Inferior parietal cortex (tissue), 1 donor: ENCODE results near the gene CCDC40.

Source experiments
- DNase-seq: peaks from one replicate; pipeline ENCODE4 v3.0.0-alpha.2; 2016; ENCODE audit errors: extremely low spot score

The CCDC40 gene

DNA sequence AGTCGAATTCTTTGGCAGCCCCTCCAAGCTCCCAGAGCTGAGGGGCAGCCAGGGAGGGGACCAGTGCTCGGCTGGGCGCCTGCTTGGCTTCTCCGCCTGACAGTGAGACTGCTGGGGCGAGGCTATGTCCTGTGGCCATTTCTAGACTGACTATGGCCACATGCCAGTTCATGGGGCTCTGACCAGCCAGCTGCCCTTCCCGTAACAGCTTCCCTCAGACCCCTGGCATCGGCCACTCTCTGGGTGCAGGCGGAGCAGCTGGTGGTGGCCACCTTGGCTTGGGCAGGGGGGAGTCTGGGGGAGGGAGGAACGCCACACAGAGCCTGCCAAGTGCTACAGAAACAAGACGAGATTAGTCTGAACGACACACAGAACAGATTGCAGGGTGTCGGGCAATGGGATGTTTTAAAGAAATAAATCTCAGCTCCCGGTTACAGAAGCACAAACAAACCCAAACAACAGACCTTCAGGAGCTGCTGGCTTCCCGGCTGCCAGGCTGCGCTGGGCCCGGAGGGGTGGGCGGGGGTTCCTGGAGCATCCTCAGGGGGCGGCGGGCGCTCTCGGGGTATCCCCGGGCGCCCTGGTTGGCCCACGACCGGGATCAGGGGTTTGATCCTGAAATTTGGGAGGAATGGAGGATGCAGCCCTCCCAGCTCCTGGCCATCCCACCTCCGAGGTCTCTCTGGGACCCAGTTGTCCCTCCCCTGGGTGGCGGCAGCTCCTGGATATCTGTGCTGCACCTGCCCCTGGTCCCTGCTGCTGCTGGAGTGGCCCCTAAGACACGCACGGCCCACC, 35.3 kb upstream of the CCDC40 start:
- DNase-seq: no peak

DNA sequence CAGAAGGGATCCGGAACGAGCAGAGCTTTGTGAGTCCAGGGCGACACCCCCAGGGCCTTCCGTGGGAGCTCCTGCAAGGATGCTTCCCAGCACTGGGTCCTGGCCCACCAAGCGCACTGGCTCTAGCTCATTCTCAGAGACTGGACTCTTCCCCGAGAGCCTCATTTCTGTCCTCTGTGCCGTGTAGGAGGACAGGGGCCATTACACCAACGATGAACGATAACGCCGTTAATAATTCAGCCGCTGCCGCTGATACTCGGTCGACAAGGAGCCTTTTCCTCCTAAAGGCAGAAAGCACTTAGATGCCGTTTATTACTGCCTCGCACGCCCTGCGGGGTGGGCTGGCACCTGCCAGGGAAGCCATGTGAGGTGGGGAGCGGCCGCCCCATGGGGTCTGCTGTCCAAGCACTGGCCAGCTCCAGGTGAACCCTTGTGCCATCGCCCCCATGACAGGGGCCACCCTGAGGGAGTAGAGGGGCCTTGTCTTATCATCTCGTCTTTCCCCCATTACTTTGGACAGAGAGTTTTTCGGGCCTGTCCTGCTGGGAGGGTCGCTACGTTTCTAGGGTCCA, 34.3 kb upstream of the CCDC40 start:
- no peak for DNase-seq

DNA sequence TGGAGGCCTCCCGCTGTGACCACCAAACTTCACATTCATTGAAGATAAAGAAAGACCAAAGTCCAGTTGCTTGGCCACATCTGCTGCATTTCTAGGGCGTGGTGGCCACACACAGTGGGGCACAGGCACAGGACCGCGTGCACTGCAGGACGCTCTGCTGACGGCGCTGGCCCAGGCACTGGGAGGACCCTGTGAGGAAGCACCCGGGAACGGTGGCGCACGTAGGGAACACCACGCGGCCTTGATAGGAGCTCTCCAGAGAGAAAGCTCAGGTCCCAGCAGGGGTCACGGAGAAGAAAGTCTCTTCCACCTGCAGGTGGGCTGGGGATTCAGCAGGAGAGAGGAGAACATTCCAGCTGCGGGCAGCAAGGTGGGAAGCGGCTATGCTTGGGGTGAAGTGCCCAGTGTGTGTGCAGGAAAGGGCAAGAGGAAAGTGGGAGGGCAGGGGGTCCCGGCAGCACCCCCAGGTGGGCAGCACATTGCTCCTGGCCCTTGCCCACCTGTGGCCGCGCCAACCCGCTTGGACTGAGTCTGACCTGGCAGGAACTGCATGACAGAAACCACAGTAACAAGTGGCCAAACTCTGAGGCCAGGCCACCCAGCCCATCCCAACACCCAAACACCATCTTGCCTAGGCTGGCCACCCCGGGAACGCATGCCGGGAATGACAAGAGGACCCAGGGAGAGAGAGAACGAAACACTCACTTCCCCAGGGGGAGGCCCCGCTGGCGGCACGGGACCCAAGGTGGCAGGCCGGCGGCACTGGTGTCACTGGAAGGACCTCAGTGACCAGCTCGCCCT, 33.6 kb upstream of the CCDC40 start:
- no peak for DNase-seq

DNA sequence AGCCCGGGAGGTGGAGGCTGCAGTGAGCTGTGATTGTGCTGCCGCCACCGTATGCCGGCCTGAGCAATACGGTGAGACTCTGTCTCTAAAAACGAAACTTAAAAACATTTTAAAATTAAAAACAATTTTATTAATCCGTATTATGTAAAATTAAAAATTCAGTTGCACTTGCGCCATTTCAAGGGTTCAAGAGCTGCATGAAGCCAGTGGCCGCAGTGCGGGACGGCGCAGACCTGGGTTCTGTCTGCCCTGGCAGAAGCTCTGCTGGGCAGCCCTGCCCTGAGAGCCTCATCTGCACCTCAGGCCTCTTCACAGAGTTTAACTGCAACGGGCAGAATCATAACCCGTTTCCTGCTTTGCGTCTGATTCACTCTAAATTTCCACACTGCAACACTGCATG, 32.5 kb upstream of the CCDC40 start:
- DNase-seq: no peak

DNA sequence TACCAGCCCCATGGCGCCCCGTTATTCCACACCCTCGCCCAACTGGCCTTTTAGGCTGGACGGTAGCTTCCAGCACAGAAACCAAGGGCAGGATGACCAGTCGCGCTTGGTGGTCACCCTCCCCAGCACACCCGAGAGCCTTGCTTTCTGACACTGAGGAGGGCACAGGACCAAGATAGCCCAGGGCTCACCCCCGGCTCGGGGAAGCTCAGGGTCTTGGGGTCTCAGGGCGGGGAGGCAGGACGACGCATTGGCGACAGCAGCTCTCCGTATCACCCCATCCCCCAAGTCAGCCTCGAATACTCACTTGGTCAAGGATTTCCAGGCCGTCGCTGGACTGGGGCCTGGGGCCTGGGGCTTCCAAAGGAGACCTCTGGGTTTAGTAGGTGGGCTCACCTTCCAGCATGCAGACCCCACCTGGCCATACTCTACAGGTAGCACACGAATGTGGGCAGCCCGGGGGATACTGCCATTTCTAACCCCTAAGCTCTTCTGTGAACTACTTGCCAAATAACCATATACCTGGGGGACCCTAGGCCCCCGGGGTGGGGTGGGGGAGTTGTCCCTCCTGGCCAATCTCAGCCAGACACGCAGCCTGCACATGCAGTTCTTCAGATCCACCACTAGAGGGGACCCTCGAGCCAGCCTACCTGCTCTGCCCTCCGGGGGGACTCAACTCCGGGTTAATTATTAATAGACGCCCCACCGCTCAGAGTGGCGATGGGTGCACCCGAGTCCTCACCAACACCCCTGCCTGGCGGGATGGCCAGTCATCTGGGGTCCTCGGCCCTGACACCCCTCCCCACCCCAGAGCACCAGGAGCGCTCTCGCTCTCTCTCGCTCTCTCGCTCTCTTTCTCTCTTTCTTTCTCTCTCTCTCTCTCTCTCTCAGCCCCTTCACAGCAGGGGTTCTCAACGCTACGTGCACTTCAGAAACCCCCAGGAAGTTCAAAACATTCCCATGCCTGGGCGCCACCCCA, 30.8 kb upstream of the CCDC40 start:
- peak; percentile 48 for DNase-seq

DNA sequence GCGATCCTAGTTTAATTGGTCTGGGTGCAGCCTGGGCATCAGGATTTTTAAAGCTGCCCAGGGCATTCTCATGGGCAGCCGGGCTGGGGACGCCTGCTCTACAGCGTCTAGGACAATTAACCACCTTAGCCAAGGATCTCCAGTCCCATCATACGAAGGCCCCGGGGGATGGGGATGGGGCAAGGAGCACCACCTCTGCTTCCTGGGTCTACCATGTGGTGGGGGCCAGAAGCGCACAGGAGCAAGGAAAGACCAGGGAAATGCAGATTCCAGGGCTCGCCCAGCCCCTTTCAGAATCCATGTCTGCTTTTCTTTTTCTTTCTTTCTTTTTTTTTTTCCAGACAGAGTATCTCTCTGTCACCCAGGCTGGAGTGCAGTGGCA, 30.1 kb upstream of the CCDC40 start:
- no peak for DNase-seq

DNA sequence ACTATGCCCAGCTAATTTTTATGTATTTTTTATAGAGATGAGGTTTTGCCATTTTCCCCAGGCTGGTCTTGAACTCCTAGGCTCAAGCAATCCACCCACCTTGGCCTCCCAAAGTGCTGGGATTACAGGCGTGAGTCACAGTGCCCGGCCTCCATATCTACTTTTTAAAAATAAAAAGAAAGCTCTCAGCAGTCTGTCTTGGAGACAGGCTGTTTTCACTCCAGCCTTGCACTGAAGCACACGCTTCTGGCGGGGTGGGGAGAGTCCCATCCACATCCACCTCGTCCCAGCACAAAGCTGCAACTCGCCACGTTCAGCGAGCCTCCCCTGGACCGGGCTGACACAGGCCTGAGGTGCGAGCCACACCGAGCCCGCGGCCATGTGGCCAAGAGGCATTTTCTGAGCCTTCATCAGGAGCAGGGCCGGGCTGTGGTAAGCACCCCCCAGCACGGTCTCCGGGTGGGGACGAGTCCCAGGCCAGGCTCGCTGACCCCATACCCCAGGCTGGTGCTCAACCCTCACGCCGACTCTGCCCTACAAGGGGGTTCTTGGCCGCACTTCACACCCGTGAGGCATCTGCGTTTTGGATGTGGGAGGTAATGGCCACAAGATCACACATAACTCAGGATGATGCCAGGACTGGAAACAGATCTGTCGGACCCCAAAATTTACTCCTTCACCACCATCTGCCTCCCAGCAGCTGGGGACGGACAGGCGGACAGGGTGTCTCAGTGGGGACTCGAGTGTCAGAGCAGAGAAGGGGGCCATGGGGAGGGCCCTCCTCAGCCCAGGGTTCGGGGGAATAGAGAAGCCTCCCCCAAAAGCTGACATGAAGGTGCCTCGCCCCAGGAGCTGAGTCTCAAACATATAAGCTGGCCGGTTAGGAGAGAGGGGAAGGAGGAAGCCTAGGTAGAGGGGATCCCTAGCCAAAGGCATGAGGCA, 29.4 kb upstream of the CCDC40 start:
- DNase-seq: no peak

DNA sequence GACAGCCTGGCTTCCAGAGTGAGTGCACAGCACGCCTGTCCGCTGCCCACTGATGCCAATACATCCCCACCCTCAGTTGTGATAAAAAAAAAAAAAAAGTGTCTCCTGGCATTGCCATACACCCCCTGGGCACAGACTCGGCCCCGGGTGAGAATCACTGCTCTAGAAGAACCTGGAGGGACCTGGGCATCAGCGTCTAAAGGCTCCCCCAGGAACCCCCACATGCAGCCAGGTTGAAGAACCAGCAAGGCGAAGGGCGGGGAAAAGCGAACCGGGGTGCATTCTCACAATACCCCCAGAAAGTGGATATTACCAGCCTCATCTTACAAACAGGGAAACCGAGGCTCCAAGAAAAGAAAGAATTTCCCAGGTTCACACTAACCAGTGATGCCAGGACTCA, 28.5 kb upstream of the CCDC40 start:
- DNase-seq: no peak

DNA sequence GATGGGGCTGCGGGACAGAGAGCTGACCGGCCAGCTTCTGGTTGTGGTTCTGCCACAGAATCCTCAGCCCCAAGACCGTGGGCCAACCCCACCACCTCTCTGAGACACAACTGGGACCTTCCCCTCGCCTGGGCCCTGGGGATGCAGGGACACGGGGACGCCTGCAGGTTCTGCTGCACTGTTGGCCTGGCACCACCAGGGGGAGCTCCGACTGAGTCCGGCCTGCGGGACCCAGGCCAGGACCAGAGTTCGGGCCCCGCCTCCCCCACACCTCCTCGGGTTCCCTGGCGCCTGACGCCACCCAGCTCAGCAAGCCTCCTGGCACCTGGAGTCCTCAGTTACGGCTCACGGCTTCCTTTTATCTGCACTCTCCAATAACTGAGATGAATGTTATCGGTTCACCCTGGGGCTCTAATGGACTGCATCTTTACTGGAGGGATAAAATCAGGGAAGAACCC, 28.0 kb upstream of the CCDC40 start:
- DNase-seq: peak; percentile 58

DNA sequence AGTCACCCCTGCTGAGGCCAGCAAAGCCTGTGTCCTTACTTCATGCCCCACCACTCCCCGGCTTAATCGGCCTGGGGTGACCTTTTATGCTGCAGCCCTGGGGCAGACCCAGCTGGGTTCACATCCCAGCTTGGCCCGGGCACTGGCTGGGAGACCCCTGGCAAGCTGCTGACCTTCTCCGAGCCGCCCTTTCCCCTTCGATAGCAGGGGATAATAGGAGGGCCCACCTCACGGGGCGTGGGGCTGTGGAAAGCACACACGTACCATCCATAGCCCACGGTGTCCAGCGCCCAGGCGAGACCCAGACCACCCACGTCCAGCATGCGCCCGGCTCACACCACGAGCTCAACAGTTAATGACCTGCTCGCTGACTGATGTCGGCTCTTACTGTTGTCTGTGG, 27.6 kb upstream of the CCDC40 start:
- no peak for DNase-seq

DNA sequence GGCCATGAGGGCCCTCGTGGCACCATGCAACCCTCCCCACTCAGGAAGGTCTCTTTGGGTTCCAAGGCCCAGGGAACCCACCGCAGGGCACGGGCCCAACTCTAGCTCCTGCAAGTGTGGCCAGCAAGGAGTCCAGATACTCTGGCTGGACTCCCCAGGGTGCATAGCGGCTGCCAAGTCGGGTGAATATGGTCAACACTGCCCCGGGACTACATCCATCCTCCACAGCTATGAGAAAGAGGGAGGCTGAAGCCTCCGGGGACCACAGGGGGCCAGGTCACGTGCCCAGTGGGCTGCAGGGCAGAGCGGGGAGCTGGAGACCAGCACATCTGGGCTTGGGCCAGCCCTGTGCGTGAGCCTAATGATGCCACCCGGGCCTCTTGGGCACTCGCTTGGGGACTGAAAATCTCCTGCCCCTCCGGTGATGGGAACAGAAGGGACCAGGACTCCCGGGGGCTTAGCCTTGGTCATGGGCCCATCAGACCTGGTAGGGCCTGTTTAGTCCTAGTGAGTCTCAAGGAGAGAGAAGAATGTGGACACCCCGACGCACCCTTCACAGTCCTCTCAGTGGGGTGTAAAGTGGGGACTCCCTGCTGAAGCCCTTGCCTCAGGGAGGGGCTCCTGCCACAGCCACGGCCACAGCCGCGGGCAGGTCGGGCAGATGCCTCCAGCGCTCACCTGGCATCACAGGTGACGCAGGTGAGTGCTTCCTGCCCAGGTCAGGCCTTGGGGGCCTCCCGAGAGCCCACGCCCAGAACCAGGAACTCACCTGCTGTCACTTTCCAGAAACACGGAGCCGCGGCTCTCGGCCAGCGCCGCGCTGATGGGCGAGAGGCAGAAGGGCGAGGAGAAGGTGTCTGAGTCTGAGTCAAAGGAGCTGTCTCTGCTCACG, 26.8 kb upstream of the CCDC40 start:
- no peak for DNase-seq

DNA sequence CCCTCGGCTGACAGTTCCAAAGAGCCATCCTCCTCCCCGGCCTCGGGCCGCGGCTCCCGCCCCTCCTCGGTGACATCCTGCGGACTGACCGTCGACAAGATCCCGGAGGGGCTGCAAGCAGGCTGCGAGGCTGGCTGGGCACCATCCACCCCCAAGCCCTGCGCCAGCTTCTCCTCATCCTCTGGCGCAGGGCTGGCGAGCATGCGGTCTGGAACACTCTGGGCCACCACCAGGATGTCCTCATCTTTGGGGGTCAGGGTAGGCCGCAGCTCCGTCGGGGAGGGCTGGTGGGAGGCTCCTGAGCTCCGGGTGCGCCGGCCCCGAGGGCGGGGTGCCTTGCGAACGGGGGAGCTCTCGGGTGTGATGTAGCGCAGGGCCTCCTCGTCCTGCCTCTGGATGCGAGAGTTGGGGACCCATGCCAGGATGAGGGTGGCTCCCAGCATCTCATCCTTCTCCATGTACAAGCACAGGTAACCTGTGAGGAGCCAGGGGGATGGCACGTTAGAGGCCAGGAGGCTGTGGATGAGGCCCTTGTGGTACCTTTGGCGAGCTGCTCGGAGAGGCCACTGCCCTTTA, 26.1 kb upstream of the CCDC40 start:
- no peak for DNase-seq

DNA sequence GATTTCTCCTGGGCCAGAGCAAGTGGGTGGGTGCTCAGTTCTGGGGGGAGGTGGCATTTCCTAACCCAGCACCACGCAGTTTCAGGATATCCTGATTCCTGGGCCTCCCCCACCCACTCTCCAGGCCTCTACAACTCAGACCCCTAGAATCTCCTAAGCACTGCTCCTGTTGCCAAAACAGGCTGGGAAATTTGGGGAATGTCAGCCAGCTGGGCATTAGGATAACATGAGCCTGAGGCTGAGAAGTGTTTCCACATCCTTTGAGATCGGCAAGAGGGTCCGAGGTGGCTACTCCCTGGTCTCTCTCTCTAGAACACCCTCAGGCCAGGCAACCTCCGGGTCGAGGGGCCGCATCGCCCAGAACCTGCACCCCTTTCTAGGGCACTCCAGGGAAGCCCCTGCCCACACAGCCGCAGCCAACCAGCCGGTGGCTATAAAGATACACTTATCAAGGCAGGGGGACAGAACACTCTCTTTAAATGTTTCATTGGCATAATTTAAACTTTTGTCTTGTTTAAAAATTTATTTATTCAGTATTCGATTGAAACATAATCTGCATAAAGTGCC, 24.4 kb upstream of the CCDC40 start:
- no peak for DNase-seq

DNA sequence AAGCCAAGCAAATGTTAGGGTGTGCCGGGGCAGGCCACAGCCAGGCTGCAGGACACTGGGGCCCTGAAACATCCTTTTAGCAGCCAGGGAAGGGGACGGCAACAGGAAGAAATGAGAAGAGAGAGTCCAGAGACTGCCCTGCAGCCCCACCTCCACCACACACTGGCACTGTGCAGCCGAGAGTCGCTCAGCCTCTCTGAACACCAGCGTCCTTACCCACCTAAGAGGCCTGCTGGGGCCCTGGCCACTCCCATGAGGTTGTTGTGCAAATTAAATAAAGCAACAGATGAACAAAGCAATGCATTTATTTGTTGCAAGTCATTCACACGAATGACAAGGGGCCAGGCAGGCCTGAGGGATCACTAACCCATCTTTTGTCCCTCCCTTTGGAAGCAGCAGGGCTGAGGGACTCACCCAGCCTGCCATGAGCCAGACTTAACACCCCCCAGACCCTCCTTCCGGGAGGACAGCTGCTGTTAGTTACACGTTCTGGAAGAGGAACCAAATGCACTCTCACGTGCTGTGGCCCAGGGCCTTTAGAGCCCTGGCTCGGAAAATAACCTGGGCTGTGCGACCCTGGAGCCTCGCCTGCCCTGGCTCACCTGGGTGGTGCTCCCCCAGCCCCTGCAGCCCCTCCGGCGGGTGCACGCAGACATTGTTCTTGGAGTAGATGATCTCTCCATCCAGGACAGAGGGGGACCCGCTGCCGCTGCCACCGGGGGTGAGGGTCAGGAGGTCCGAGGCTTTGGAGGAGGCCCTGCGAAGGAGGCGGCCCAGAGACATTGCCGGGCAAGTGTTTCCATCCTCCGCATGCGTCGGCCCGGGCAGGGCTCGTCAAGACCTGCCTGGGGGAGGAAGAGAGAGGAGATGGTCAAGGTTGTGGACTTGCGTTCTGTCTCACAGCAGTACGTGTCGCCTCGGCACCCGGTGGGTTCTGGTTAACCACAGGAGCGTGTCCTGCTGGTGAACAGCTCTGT, 23.4 kb upstream of the CCDC40 start:
- DNase-seq: no peak

DNA sequence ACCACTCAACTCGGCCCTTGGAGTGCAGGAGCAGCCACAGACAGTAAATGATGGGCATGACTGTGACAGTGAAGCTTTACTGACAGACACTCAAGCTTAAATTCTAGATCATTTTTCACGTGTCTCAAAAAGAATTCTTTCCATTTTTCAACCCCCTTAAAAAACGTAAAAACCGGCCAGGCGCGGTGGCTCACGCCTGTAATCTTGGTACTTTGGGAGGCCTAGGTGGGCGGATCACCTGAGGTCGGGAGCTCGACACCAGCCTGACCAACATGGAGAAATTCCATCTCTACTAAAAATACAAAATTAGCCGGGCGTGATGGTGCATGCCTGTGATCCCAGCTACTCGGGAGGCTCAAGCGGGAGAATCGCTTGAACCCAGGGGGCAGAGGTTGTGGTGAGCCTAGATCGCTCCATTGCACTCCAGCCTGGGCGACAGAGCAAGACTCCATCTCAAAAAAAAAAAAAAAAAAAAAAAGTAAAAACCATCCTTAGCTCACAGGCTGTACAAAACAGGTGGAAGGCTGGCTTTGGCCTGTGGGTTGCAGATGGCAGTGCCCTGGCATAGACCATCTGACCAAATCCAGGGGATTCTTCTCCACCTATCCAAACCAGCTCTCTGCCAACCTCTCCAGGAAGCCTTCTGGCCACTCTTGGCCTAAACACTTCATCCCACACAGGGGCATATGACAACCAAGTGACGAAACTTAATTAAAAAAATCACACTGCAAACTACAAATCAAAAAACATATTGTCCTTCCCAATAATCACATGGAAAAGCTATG, 19.0 kb upstream of the CCDC40 start:
- no peak for DNase-seq

DNA sequence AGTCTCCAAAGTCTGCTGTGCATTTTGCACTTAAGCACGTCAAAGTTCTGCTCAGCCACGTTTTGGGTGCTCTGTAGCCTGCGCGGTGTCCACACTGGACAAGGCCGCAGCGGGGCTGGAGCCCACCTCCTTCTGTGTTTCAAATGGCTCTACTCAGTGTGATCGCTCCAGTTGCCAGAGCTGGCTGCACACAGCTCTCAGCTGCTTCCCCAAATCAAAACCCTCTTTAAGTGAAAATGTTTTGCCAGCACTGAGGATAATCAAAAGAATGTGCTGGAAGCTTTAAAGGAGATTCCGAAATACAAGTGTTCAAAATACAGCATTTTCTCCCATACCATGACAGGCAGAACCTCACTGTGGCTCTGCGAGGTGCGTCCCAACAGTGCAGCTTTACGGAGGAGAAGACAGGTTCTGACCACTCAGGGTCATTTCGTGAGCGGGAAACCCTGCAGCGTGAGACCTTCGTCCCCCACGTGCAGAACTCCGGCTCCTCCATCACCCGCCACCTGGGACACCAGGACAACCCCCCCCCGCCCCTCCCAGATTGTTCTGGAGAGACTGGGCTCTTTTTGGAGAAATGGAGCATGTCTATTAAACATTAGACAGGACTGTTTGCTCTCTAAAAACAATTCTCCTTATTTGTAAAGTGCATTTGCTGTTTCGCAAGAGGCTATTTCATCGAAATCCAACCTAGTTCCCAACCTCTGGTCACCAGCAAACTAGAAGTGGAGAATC, 17.4 kb upstream of the CCDC40 start:
- no peak for DNase-seq
